Mesenchymal stem cell (in vitro differentiated cells and primary cell): ENCODE results near the gene DES.

Experiments used
- DNase-seq: peaks from one replicate; pipeline ENCODE4 v3.0.0-alpha.2; 2013
- H2AFZ ChIP-seq: one replicate; pipeline ENCODE4 v1.6.1; 2013; ENCODE audit warnings: low read depth, mild to moderate bottlenecking, control low read depth, inconsistent platforms, low read length, moderate library complexity
- H2AK5ac ChIP-seq: 2 replicates; pipeline ENCODE4 v1.6.1; 2013; ENCODE audit warnings: low read length, moderate library complexity, mild to moderate bottlenecking, inconsistent platforms; ENCODE audit not compliant: severe bottlenecking
- H2BK120ac ChIP-seq: one replicate; pipeline ENCODE4 v1.6.1; 2013; ENCODE audit warnings: low read depth, mild to moderate bottlenecking, inconsistent platforms, low read length, moderate library complexity
- H2BK12ac ChIP-seq, 2 experiments: one replicate each; pipeline ENCODE4 v1.6.1; 2013; ENCODE audit warnings: inconsistent platforms in 2 of 2, low read length in 2 of 2, mild to moderate bottlenecking in 2 of 2, moderate library complexity in 2 of 2, control low read depth in 1 of 2
- H2BK15ac ChIP-seq: one replicate; pipeline ENCODE4 v1.6.1; 2013; ENCODE audit warnings: mild to moderate bottlenecking, low read depth, inconsistent platforms; ENCODE audit not compliant: poor library complexity, severe bottlenecking
- H2BK5ac ChIP-seq: 2 replicates; pipeline ENCODE4 v1.6.1; 2013; ENCODE audit warnings: low read depth, mild to moderate bottlenecking, low read length, control low read depth, inconsistent platforms; ENCODE audit not compliant: poor library complexity, severe bottlenecking
- H3K14ac ChIP-seq, 2 experiments: one replicate each; pipeline ENCODE4 v1.6.1; 2013; ENCODE audit warnings: inconsistent platforms in 2 of 2, low read length in 2 of 2, control low read depth in 1 of 2, mild to moderate bottlenecking in 1 of 2, moderate library complexity in 1 of 2
- H3K18ac ChIP-seq, 2 experiments: one replicate each; pipeline ENCODE4 v1.6.1; 2013; ENCODE audit warnings: inconsistent platforms in 2 of 2, low read length in 2 of 2, control low read depth in 1 of 2, low read depth in 1 of 2, mild to moderate bottlenecking in 1 of 2
- H3K23ac ChIP-seq, 2 experiments: one replicate each; pipeline ENCODE4 v1.6.1; 2013; ENCODE audit warnings: inconsistent platforms in 2 of 2, low read length in 2 of 2, mild to moderate bottlenecking in 2 of 2, moderate library complexity in 2 of 2, control low read depth in 1 of 2
- H3K27ac ChIP-seq: 2 replicates; pipeline ENCODE4 v1.5.1; 2013; ENCODE audit warnings: mild to moderate bottlenecking, moderate library complexity, low read length, control low read depth, inconsistent platforms; ENCODE audit not compliant: poor library complexity, severe bottlenecking
- H3K27me3 ChIP-seq, 2 experiments: 2 replicates each; pipeline versions ENCODE4 v1.6.1 to v1.7.0; 2013; ENCODE audit warnings: low read length in 2 of 2, mild to moderate bottlenecking in 2 of 2, moderate library complexity in 2 of 2, control low read depth in 1 of 2, inconsistent platforms in 1 of 2; ENCODE audit not compliant: control insufficient read depth in 1 of 2, insufficient read depth in 1 of 2
- H3K36me3 ChIP-seq, 2 experiments: 2 replicates each; pipeline versions ENCODE4 v1.6.1 to v1.7.0; 2013; ENCODE audit warnings: low read length in 2 of 2, control low read depth in 1 of 2, inconsistent platforms in 1 of 2, low read depth in 1 of 2, mild to moderate bottlenecking in 1 of 2; ENCODE audit not compliant: insufficient read depth in 2 of 2, control insufficient read depth in 1 of 2
- H3K4ac ChIP-seq, 2 experiments: one replicate each; pipeline ENCODE4 v1.6.1; 2013; ENCODE audit warnings: inconsistent platforms in 2 of 2, low read length in 2 of 2, mild to moderate bottlenecking in 2 of 2, moderate library complexity in 2 of 2, control low read depth in 1 of 2, low read depth in 1 of 2
- H3K4me1 ChIP-seq: 2 replicates; pipeline ENCODE4 v1.6.1; 2013; ENCODE audit warnings: low read depth, low read length, control low read depth; ENCODE audit not compliant: control insufficient read depth, insufficient read depth
- H3K4me2 ChIP-seq: 2 replicates; pipeline ENCODE4 v1.6.1; 2013; ENCODE audit warnings: low read length, mild to moderate bottlenecking, inconsistent platforms; ENCODE audit not compliant: poor library complexity, severe bottlenecking
- H3K4me3 ChIP-seq, 2 experiments: 2 replicates each; pipeline versions ENCODE4 v1.5.1 to v1.7.0; 2013; ENCODE audit warnings: low read length in 2 of 2, mild to moderate bottlenecking in 2 of 2, control low read depth in 1 of 2, low read depth in 1 of 2; ENCODE audit not compliant: insufficient read depth in 1 of 2
- H3K79me1 ChIP-seq: replicated peaks from 2 replicates; pipeline ENCODE4 v1.6.1; 2013; ENCODE audit warnings: mild to moderate bottlenecking, control low read depth, low read length, inconsistent platforms; ENCODE audit not compliant: poor library complexity, severe bottlenecking
- H3K9ac ChIP-seq: 2 replicates; pipeline ENCODE4 v1.7.0; 2013; ENCODE audit warnings: mild to moderate bottlenecking, low read length, moderate library complexity
- H3K9me3 ChIP-seq: 2 replicates; pipeline ENCODE4 v1.7.0; 2013; ENCODE audit warnings: mild to moderate bottlenecking, low read length; ENCODE audit not compliant: control insufficient read depth
- H4K8ac ChIP-seq: one replicate; pipeline ENCODE4 v1.6.1; 2013; ENCODE audit warnings: inconsistent platforms, mild to moderate bottlenecking, low read length, moderate library complexity
- H4K91ac ChIP-seq: one replicate; pipeline ENCODE4 v1.6.1; 2013; ENCODE audit warnings: mild to moderate bottlenecking, low read length, inconsistent platforms
- WGBS: methylation state at CpG from one replicate; pipeline ENCODE4 v1.1.7; 2013; ENCODE audit warnings: mixed read lengths; 5-methylcytosine and 5-hydroxymethylcytosine counted together

Gene DES

DNA sequence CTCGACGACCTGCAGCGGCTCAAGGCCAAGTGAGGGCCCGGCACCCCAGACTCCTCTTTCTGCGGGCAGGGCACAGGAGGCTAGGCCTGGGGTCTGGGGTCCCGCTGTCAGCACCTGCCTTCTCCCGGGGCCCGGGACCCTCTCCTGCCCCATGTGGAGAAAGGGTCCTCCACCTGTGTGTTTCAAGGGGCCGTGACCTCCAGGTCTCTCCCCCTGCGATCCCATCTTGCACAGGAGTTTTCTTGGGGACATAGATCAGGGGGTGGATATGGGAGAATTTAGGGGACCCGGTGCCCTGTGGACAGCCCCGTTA is 791 bp downstream of the DES start:
- peak overlapping the region in 1 of 2 experiments; percentile 46 for H3K23ac ChIP-seq
- no peaks in the 10 kb centered on the region for H3K9me3 ChIP-seq
- H3K14ac ChIP-seq, result peak overlapping the region in 1 of 2 experiments; percentile 76
- H3K79me1 ChIP-seq, result no peaks in the 10 kb centered on the region
- no peak overlapping the region for H2BK120ac ChIP-seq
- no peak overlapping the region for H2BK5ac ChIP-seq
- no peak overlapping the region for H3K27ac ChIP-seq
- 62% methylated on average over 12 of the region's 12 CpGs for WGBS
- peaks cover 9 to 10% of the 10 kb centered on the region in 2 experiments for H3K27me3 ChIP-seq
- no peak overlapping the region for H3K9ac ChIP-seq
- H3K4me3 ChIP-seq, result peak overlapping the region in 1 of 2 experiments; percentile 29
- H3K4me2 ChIP-seq, result no peak overlapping the region
- DNase-seq, result no peak
- peak overlapping the region; percentile 47 for H2AK5ac ChIP-seq
- no peak overlapping the region for H4K8ac ChIP-seq
- no peak overlapping the region for H4K91ac ChIP-seq
- no peak overlapping the region for H2AFZ ChIP-seq
- H2BK12ac ChIP-seq, result peak overlapping the region in 1 of 2 experiments; percentile 21
- peaks cover 23% of the 10 kb centered on the region for H3K4me1 ChIP-seq
- H3K18ac ChIP-seq, result no peak overlapping the region
- H2BK15ac ChIP-seq, result no peak overlapping the region
- H3K4ac ChIP-seq, result no peak overlapping the region
- no peaks in the 10 kb centered on the region for H3K36me3 ChIP-seq

DNA sequence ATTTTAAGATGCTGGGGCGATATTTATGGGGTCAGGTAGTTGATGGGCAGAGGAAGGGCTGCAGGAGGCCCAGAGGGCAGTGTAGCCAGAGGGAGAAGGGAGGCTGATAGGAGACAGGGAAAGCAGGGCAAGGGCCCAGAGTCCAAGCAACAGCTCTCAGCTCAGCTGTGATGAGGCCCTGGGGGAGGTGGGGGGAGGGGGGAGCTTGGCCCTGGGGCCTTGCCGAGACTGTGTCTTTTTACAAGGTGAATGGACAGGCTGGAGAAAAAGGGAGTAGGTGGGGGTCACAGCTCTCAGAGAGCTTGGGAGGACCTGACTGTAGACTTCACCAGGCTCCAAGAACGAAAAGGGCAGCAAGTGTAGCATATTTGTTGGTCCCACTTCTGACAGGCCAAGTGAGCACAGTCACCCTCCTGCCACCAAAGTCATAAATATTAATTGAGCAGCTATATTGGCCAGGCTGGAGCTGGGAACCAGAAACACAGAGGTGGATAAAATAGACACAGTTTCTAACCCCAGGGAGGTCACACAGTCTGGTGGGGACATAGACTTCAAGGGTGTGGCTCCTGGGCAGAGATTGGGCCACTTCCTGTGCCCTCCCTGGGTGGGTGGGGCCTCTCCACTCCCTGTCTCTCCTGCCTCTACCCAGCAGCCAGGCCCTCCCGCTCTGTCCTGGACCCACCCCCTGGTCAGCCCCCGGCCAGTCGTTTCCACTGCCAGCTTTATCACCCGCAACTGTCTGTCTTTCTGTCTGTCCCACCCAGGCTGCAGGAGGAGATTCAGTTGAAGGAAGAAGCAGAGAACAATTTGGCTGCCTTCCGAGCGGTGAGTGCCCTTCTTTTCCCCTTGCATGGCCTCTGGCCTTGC is 1.4 kb downstream of the DES start:
- Histone ChIP-seq H2BK120ac (no peak overlapping the region), H3K27ac (no peak overlapping the region), H2AFZ (no peak overlapping the region), H2BK12ac (no peak overlapping the region), H3K4me3 (no peak overlapping the region), H3K18ac (no peak overlapping the region), H3K4ac (no peak overlapping the region), H3K4me1 (peaks cover 23% of the 10 kb centered on the region), H3K9me3 (no peaks in the 10 kb centered on the region), H3K14ac (no peak overlapping the region), H2AK5ac (no peak overlapping the region), H3K23ac (no peak overlapping the region), H2BK15ac (peak overlapping the region; percentile 36), H4K91ac (no peak overlapping the region), H3K9ac (no peak overlapping the region), H4K8ac (no peak overlapping the region), H3K27me3 (peaks cover 9 to 10% of the 10 kb centered on the region in 2 experiments), H3K4me2 (no peak overlapping the region), H2BK5ac (no peak overlapping the region), H3K79me1 (no peaks in the 10 kb centered on the region), H3K36me3 (no peaks in the 10 kb centered on the region)
- 76% methylated on average over 7 of the region's 9 CpGs for WGBS
- DNase-seq, result no peak

DNA sequence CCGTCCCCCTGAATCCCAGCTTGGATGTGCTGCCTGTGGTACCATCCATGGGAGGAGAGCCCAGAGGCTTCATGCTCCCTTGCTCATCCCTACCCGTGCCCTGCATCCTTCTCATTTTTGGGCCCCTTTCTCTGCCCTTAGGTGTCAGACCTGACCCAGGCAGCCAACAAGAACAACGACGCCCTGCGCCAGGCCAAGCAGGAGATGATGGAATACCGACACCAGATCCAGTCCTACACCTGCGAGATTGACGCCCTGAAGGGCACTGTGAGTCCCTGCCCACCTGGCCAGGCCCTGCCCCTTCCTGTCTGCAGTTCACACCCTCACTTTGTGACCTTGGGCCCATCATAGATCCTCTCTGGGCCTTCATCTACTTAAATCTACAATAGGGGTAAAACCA is 2.5 kb downstream of the DES start:
- Histone ChIP-seq H3K4ac (no peak overlapping the region), H2AFZ (no peak overlapping the region), H2AK5ac (no peak overlapping the region), H3K27me3 (peaks cover 9 to 10% of the 10 kb centered on the region in 2 experiments), H3K4me2 (no peak overlapping the region), H3K4me1 (peaks cover 25% of the 10 kb centered on the region), H2BK5ac (no peak overlapping the region), H2BK15ac (no peak overlapping the region), H2BK120ac (no peak overlapping the region), H2BK12ac (no peak overlapping the region), H3K9me3 (no peaks in the 10 kb centered on the region), H3K4me3 (no peak overlapping the region), H3K9ac (no peak overlapping the region), H3K18ac (no peak overlapping the region), H3K23ac (no peak overlapping the region), H3K79me1 (no peaks in the 10 kb centered on the region), H4K91ac (no peak overlapping the region), H3K14ac (no peak overlapping the region), H3K36me3 (no peaks in the 10 kb centered on the region), H3K27ac (no peak overlapping the region), H4K8ac (no peak overlapping the region)
- WGBS, result 95% methylated on average over 8 of the region's 8 CpGs
- DNase-seq, result no peak

DNA sequence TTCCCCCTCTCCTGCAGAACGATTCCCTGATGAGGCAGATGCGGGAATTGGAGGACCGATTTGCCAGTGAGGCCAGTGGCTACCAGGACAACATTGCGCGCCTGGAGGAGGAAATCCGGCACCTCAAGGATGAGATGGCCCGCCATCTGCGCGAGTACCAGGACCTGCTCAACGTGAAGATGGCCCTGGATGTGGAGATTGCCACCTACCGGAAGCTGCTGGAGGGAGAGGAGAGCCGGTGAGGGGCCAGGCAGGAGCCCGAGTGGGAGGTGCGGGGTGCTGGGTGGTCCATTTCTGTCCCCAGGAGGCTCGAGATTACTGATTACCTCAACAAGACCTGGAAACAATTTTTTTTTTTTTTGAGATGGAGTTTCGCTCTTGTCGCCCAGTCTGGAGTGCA is 3.1 kb downstream of the DES start:
- Histone ChIP-seq H3K9me3 (no peaks in the 10 kb centered on the region), H2BK15ac (no peak overlapping the region), H3K4me1 (peaks cover 25% of the 10 kb centered on the region), H3K4me3 (no peak overlapping the region), H2BK5ac (no peak overlapping the region), H2BK12ac (no peak overlapping the region), H4K8ac (no peak overlapping the region), H3K4me2 (no peak overlapping the region), H3K27ac (no peak overlapping the region), H2AK5ac (no peak overlapping the region), H4K91ac (no peak overlapping the region), H3K14ac (no peak overlapping the region), H3K9ac (no peak overlapping the region), H3K27me3 (peaks cover 9 to 10% of the 10 kb centered on the region in 2 experiments), H3K23ac (no peak overlapping the region), H3K36me3 (no peaks in the 10 kb centered on the region), H3K18ac (no peak overlapping the region), H3K4ac (no peak overlapping the region), H2BK120ac (no peak overlapping the region), H2AFZ (no peak overlapping the region), H3K79me1 (no peaks in the 10 kb centered on the region)
- 91% methylated on average over 17 of the region's 17 CpGs for WGBS
- DNase-seq, result no peak
